Calu3 (cell line): ENCODE measurements around the gene RTEL1. TPM values are rescaled to one million over a fixed set of nuclear protein-coding genes. Genes with fewer than 3 reads are reported as not detected.
A peak's percentile ranks its signal among the peaks of the same experiment; 100 is the strongest.

ENCODE experiments used
- BruUV-seq: library from RNA; stranded (reverse); fragments of 400-500 nt; replicated peaks from 2 replicates; lab custom pipeline; 2021; lab: Mats Ljungman, UMichigan
- CTCF ChIA-PET: fragments of 300-600 bp; sonication (Branson Sonifier 250); formaldehyde crosslinking; loops from one replicate; lab custom pipeline; 2022; ENCODE audit warnings: antibody characterized with exemption; lab: Charles Lee
- DNase-seq: peaks from one replicate; pipeline ENCODE4 v3.0.0; 2022
- H3K27ac Mint-ChIP-seq: one replicate; pipeline ENCODE4 v1.8.0; 2022; ENCODE audit warnings: mixed read lengths; ENCODE audit not compliant: unreplicated experiment
- H3K27me3 Mint-ChIP-seq: one replicate; pipeline ENCODE4 v1.8.0; 2022; ENCODE audit warnings: mixed read lengths; ENCODE audit not compliant: unreplicated experiment
- H3K36me3 Mint-ChIP-seq: one replicate; pipeline ENCODE4 v1.8.0; 2022; ENCODE audit warnings: mild to moderate bottlenecking, moderate library complexity, mixed read lengths; ENCODE audit not compliant: insufficient read depth, unreplicated experiment
- H3K4me1 Mint-ChIP-seq: one replicate; pipeline ENCODE4 v1.8.0; 2022; ENCODE audit warnings: mild to moderate bottlenecking, low read depth, mixed read lengths; ENCODE audit not compliant: unreplicated experiment
- H3K4me3 Mint-ChIP-seq: one replicate; pipeline ENCODE4 v1.8.0; 2022; ENCODE audit warnings: mild to moderate bottlenecking, low read depth, moderate library complexity, mixed read lengths; ENCODE audit not compliant: unreplicated experiment
- H3K9me3 Mint-ChIP-seq: one replicate; pipeline ENCODE4 v1.8.0; 2022; ENCODE audit warnings: low read depth, mixed read lengths; ENCODE audit not compliant: unreplicated experiment
- CTCF ChIP-seq: fragments of 200-600 bp; IDR thresholded peaks from one replicate; pipeline ENCODE4 v1.8.0; 2022; ENCODE audit warnings: antibody characterized with exemption; ENCODE audit not compliant: unreplicated experiment
- intact Hi-C: fragments of 100-400 bp; cut with micrococcal nuclease; formaldehyde crosslinking; loops from one replicate; pipeline ENCODE4 v1.10.0; 2022; ENCODE audit not compliant: unreplicated experiment
- total RNA-seq: library from RNA; stranded (reverse); gene quantifications from 2 replicates; pipeline ENCODE4 v1.2.3, GENCODE V29; 2022

Gene RTEL1
- total RNA-seq, 1 experiment from 2014 or later: 39.1 TPM

- CTCF ChIA-PET: interaction anchor here (0.6 to 3.1 kb wide), 13 partner anchors 9 to 301 kb away, joined by 3 to 25 read pairs (median 5); partner anchors contain the start of genes PRPF6, PTK6, RTEL1 and TPD52L2
- TSS peak; percentile 38 for BruUV-seq
- H3K9me3 Mint-ChIP-seq: no peaks in the 10 kb centered on the region
- peak overlapping the region; percentile 97 for H3K27ac Mint-ChIP-seq
- peaks cover 87% of the 10 kb centered on the region for H3K36me3 Mint-ChIP-seq
- no peak for TF ChIP-seq CTCF
- no peaks in the 10 kb centered on the region for H3K27me3 Mint-ChIP-seq
- intact Hi-C loops: no loop called here
- H3K4me1 Mint-ChIP-seq: peaks cover 51% of the 10 kb centered on the region
- peak overlapping the region; percentile 64 for H3K4me3 Mint-ChIP-seq
- peak; percentile 99 for DNase-seq
Measured at GRCh38 chr20:63682384-63683139, 24.4 kb downstream of the RTEL1 start.

GRCh38 chr20:63685269-63686026 lies 27.3 kb downstream of the RTEL1 start:
- H3K4me1 Mint-ChIP-seq: peaks cover 51% of the 10 kb centered on the region
- CTCF ChIA-PET: no interaction called here
- peak overlapping the region; percentile 86 for H3K27ac Mint-ChIP-seq
- BruUV-seq: no TSS peak
- H3K36me3 Mint-ChIP-seq: peaks cover 95% of the 10 kb centered on the region
- no peaks in the 10 kb centered on the region for H3K27me3 Mint-ChIP-seq
- no peaks in the 10 kb centered on the region for H3K9me3 Mint-ChIP-seq
- DNase-seq: no peak
- intact Hi-C loops: no loop called here
- H3K4me3 Mint-ChIP-seq: no peak overlapping the region
- TF ChIP-seq CTCF: no peak

- peaks cover 95% of the 10 kb centered on the region for H3K36me3 Mint-ChIP-seq
Measured at GRCh38 chr20:63686094-63686491, 28.0 kb downstream of the RTEL1 start.

More at GRCh38 chr20:63686094-63686491, 28.0 kb downstream of the RTEL1 start:
- H3K27me3 Mint-ChIP-seq: no peaks in the 10 kb centered on the region
- no peak for DNase-seq
- no peak for TF ChIP-seq CTCF
- CTCF ChIA-PET: interaction anchor here (1.2 kb wide), 1 partner anchor 148 kb away, joined by 9 read pairs; no protein-coding TSS in a partner anchor
- intact Hi-C loops: no loop called here
- BruUV-seq: no TSS peak
- no peaks in the 10 kb centered on the region for H3K9me3 Mint-ChIP-seq
- peak overlapping the region; percentile 47 for H3K4me3 Mint-ChIP-seq
- peaks cover 54% of the 10 kb centered on the region for H3K4me1 Mint-ChIP-seq
- peak overlapping the region; percentile 86 for H3K27ac Mint-ChIP-seq
